Activated gamma-delta T cell (primary cell): ENCODE data around the gene SYN1.
A peak's percentile ranks its signal among the peaks of the same experiment; 100 is the strongest.

Source experiments
- DNase-seq: peaks from one replicate; lab custom pipeline; 2025; lab: John Stamatoyannopoulos, UW

Gene SYN1

DNA sequence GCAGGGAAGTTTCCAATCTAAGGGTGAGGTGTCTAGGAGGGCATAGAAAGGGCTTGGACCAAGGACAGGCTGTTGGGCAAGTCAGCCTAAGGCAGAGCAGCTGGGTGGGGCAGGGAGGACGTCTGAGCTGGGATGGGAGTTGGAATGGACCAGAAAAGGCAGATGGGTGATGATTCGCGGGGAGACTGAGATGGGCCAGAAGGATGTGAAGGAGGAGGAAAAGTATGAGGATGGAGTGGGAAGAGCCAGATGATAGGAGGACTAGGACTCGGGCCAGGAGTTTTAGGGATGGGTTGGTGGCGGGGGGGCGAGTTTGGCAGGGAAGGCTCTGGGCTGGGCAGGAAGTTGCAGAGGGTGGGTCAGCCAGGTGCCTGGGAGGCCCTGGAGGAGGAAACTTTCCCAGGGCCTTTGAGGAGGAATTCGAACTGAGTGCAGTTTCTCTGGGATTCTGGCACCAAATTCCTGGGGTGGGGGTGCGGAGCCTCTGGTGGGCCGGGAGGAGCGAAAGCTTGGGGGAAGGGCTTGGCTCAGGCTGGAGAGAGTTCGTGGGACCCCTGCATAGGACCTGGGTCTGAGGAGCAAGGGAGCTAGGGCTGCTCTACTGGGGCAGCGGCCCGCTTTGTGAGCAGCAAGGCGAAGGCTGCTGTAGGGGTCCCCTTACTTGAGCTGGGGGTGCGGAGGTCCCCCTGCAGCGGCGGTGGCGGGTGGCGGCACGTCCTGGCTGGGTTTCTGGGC lies 46.1 kb downstream of the SYN1 start:
- no peak for DNase-seq

DNA sequence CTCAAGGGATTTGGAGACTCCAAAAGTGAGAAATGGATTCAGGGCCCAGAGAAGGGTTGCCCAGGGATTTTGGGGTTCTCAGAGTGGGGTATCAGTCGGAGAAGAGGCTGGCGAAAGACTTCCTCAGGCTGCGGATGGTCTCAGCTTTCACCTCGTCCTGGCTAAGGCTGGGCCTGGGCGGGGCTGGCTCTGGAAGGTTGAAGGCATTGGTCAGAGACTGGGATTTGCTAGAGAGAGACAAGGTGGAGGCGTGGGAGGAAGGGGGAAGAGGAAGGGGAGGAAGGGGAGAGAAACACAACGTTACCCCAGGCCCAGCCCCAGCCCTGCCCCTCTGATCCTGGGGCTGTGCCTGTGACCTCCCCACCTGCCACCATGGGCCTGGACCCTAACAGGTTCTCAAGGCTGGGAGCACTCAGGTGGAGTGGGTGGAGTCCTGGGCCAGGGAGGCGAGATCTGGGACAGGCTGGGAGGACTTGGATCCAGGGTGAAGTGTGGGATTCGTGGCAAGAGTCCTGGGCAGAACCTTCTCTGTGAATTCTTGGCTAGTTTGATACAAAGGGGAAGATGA lies 46.8 kb downstream of the SYN1 start:
- no peak for DNase-seq

DNA sequence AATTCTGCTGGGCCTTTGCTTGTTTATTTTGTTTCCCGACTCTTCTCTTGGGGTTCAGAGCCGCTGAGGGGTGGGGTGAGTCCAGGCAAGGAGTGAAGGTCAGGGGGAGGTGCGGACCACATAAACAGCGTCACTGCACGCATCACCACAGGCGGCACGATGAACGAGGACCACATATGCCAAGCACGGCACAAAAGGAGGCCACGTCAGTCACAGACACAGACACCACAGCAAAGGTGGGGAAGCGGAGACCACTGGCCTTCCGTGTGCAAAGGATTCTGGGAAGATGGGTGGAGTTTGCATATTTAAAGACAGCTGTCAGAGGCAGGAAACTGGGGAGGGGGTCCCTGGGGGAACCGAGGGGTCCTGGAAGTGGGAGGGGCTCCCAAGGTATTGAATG lies 47.8 kb downstream of the SYN1 start:
- no peak for DNase-seq

DNA sequence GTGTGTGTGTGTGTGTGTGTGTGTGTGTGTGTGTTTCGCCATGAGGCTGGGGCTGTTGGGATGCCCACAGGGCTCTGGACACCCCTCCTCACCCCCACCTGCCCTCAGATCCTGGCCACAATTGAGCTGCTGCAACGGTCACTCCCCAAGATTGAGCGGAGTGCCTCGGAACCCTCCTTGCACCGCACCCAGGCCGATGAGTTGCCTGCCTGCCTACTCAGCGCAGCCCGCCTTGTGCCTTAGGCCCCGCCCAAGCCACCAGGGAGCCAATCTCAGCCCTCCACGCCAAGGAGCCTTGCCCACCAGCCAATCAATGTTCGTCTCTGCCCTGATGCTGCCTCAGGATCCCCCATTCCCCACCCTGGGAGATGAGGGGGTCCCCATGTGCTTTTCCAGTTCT lies 48.4 kb downstream of the SYN1 start:
- DNase-seq, result no peak

DNA sequence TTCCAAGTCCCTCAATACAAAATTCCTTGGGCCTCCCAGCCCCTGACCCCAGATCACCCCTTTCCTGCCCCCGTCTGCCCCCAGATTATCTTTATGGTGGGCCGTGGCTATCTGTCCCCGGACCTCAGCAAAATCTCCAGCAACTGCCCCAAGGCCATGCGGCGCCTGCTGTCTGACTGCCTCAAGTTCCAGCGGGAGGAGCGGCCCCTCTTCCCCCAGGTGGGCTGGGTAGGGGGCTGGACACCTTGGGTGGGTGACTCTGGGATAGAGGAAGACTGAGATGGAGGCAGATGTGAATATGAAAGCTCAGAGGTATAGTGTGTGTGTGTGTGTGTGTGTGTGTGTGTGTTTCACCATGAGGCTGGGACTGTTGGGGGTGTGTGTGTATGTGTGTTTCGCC lies 48.9 kb downstream of the SYN1 start:
- no peak for DNase-seq

DNA sequence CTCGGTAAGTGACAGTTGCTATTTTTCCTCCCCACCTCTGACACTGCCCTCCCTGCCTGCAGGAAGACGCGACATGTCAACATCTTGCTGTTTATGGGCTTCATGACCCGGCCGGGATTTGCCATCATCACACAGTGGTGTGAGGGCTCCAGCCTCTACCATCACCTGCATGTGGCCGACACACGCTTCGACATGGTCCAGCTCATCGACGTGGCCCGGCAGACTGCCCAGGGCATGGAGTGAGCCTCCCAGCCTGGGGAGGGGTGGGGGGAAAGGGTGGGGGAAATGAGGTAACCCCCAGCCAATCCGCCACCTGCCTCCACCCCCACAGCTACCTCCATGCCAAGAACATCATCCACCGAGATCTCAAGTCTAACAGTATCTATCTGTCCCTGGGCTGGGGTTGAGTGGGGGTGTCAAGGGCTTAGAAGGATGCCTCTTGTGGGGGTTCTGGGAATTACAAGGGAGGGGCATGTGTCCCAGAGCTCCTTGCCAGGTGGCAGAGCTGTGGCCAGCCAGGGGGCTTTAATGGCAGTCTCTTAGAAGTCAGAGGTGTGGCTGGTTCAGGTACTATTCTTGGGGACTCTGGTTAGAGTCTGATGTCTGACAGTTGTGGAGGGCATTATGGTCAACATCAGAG lies 50.9 kb downstream of the SYN1 start:
- DNase-seq, result no peak

DNA sequence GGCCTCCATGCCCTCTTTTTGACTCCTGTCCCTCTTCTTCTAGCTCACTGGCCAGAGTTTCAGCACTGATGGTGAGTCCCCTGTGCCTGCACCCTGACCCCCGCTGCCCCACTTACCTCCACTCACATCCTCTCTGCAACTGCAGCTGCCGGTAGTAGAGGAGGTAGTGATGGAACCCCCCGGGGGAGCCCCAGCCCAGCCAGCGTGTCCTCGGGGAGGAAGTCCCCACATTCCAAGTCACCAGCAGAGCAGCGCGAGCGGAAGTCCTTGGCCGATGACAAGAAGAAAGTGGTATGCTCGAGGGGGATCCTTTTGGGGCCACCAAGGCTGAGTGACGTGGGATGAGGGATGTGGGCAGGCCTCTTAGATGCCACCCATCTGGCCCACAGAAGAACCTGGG lies 52.8 kb downstream of the SYN1 start:
- DNase-seq, result no peak

DNA sequence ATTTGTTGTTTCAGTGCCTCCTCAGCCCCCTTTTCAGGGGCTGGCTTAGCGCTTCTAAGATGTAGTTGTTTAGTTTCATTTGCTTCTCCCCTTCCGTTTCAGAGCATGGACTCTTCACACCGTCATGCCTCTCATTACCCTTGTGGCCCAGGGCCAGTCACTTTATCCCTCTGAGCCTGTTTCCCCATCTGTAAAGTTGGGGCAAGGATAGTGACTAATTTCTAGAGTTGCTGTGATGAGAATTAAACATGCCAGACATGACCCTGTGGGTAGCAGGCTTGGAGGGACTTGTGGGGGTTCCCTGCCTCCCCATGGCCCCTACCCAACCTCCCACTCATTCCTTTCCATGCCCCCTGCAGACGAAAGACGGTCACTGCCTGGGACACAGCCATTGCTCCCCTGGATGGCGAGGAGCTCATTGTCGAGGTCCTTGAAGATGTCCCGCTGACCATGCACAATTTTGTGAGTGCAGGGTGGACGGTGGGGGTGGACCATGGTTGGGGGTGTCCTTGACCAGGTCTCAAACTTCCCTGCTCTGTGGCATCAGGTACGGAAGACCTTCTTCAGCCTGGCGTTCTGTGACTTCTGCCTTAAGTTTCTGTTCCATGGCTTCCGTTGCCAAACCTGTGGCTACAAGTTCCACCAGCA lies 55.1 kb downstream of the SYN1 start:
- DNase-seq, result no peak

DNA sequence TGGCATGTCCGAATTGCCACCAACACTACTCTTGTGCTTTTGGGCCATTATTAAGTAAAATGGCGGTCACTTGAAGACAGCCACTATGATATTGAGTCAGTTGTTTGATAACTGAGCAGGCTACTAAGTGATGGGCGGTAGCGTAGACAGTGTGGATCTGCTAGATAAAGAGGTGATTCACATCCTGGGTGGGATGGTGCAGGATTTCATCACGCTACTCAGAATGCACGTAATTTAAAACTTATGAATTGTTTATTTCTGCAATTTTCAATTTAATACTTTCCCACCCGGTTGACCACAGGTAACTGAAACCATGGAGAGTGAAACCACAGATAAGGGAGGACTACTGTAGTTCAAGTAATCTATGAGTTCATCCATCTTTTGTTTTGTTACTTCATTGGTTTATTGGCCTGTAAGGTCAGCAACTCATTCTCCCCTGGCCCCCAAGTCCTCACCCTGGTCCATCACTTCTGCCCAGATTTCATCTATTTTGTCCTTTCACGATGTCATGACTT lies 55.8 kb downstream of the SYN1 start:
- no peak for DNase-seq

DNA sequence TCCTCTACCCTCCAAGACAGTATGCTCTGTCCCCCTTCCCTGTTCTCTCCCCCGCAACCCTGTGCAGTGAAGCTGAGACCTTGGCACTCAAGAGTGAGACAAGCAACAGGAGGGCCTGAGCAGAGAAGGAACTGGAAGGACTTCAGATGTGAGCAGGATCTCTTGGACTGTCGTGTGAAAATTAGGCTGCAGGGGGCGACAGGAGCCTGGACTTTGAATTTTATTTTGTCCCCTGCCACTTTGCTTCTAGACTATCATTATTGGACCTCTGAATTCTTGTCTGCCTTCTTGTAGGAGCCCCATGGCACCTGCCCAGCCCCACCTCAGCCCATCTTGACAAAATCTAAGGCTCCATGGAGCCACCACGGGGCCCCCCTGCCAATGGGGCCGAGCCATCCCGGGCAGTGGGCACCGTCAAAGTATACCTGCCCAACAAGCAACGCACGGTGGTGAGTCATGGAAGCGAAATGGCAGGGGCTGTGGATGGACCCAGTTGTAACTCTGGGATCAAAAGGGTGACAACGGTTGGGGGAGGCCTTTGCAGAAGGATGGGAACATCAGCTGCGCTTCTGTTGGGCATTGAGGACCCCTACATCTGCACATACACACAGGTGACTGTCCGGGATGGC lies 56.9 kb downstream of the SYN1 start:
- no peak for DNase-seq

DNA sequence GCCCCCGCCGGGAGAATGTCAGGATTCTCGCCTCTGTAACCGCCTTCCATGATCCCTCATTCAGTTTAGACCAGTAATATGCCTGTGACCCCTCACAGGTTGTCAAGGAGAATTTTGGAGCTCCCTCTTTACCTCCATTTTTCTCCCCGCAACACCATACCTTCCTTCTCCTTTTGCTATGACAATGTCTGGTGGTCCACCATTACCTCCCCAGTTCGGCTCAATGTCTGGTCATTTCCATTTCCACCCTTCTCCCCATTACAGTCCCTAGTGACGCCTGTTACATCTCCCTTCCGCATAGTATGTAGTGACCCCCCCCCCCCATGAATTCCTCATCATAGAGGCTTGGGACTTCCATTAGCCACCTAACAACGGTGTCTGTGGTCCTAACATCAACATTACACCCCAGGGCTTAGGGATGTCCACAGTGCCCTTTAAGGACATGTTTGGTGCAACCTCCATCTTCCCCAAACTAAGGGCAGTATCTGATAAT lies 58.0 kb downstream of the SYN1 start:
- no peak for DNase-seq

DNA sequence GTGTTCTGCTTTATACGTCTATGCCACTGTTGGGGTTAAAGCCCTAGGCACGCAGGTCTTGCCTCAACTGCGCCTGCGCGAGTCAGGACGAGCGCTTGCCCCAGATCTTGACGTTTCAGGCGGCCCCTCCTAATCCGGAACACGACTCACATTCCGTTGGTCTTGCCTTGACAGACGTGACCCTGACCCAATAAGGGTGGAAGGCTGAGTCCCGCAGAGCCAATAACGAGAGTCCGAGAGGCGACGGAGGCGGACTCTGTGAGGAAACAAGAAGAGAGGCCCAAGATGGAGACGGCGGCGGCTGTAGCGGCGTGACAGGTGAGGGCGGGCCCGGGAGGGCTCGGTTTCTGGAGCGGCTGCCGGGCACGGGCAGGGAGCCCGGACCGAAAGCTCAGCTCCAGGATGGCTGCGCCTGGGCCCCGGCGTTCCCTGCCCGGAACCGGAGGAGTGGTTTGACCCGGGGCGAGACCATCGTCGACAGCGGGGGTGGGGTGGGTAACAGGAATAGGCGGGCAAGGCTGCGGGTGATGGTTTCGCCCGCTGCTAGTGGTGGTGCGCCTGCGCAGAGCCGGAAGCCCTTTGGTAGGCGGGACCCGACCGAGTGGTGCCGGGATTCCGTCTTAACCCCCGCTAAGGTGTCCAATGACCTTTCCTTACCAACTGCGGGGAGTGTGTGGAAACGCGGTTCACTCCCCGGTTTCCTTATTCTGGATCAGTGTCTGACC lies 58.6 kb downstream of the SYN1 start, which contains the start of gene ARAF:
ARAF (plus strand) TSS at position 272 of the 725 bp plus-strand sequence. CDS start 1,763 bp downstream, outside the sequence.
- peak; percentile 72 for DNase-seq

DNA sequence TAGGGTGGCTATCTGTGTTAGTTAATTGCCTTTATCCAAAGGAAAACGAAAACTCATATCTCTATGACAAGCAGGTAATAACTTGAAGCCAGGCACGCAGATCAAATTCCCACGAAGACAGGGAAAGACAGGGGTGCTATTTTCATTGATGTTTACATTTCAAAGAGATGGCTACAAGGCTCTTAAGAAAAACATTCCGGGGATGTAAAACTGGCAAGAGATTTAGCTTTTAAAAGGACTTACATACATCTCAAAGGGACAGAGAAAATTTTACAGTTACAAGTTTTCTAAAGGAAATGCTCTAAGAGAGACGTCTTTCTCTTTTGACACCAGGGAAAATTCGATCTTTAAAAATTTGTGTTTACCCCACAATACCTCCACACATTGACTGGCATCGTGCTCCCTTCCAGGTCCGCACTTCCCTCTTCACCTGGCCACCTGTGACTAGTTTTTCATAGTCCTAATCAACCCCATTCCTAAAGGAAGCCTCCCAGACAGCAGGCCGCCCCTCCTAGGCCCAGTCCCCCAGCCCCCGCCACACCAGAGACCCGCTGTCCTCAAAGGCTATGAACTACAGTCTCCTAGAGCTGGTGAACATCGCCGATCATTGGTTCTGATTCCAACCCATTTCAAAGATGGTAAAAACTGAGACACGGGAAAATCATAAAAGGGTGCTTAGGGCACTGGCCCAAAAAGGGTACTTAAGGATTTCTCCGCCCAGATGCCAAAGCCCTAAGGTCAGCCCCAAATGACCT lies 59.3 kb downstream of the SYN1 start:
- DNase-seq, result no peak

DNA sequence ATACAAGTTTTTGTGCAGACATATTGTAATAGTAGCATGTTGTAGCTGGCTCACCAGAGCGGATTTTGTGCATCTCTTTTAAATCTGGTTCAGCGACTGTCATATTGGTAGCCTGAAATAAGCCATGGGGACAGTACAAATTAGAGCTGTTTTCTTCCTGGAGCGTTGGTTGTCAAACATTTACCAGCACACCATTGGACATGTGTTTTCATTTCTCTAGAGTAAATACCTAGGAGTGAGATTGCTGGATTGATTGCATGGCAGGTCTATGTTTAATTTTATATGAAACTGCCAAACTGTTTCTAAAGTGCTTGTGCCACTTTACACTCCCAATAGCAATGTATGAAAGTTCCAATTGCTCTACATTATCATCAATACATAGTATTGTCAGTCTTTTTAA lies 61.2 kb downstream of the SYN1 start:
- no peak for DNase-seq

DNA sequence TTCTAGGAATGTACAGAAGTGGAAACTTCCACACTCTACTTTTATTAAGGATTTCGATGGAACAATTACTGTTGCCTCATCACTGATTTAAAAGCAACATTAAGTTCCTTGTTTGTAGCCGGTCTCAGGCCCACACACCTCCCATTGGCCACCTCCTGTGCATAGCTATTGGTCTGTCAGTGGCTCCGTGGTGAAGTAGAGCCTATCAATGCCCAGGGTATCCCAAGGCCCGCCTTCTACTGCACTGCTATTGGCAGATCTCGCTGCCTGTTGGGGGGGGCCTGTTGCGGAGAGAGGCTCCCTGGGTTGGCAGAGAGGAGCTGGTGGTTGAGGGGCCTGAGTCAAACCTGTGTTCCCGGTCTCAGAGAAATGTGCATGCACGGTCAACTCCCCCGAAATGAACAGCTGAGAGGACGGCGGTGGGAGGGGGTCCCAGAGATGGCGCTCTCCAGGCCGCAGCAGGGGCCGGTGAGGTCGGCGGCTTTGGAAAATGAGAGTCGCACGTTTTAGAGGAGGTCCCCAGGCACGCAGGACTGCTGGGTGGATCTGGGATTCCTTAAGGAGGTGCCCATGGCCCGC lies 63.5 kb downstream of the SYN1 start:
- DNase-seq, result no peak

DNA sequence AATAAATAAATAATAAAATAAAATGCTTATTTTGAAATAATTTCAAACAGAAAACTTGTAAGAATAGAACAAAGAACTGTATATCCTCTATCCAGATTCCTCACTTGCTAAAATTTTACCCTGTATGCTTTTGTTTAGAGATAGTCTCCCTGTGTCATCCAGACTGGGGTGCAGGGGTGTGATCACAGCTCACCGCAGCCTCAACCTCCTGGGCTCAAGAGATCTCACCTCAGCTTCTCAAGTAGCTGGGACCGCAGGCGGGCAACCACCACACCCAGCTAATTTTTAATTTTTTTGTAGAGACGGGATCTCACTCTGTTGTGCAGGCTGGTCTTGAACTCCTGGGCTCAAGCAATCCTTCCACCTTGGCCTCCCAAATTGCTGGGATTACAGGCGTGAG lies 76.2 kb downstream of the SYN1 start:
- DNase-seq, result no peak

DNA sequence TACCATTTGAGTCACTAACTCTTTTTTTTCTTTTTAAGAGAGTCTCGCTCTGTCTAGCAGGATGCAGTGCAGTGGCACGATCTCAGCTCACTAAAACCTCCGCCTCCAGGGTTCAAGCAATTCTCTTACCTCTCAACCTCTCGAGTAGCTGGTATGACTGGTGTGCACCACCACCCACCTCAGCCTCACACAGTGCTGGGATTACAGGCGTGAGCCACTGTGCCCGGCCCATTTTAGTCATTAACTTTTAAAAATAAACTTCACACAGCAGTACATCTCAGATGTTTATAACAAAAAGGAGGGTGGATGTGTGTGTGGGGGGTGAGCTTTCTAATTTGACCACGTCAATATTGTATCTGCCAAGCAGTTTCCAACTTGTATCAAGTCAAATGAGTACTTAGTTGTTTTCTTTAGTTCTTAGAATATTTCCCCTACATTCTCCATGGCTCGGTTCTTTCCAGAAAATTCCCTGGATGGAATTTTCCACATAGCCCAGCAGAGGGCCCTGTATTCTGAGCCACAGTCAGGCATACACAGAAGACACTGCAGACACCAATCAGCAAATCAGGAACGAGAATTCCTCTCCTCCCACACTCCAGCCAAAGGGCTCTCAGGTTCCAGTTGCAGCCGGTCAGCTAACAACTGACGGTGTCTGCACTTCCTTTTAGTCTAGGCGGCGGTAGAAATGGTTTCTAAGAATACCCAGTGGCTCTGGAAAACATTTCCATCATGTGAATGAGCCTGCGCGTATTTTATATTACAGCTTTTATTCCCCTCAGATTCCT lies 78.7 kb downstream of the SYN1 start:
- DNase-seq, result no peak

DNA sequence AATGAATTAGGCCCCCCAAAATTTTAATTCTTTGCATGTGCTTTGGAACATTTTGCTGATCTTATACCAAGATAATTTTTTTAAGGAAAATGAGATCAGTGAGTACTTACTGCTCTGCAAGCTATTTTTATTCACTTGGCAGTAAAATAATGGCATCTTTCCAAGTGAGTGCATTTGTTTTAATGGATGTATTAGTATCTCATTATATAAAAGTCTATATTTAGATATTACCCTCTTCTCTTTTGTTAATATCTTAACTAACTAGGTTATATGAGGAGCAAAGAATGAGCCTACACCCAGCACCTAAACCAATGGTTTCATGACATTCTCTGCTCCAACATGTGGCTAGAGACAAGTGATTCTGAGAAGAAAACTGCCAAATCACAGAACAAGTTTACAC lies 79.8 kb downstream of the SYN1 start:
- no peak for DNase-seq

DNA sequence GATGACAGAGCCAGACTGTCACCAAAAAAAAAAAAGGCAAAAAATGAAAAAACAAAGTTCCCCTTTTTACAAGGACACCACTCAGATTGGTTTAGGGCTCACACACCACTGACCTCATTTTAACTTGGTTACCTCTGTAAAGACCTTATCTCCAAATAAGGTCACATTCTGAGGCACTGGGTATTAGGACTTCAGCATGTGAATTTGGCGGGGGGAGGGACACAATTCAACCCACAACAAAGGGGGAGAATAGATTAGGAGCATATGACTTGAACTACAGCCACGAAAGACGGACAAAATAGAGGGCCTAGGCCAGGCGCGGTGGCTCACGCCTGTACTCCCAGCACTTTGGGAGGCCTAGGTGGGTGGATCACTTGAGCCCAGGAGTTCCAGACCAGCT lies 89.6 kb downstream of the SYN1 start:
- no peak for DNase-seq
